Mesenchymal stem cell (in vitro differentiated cells and primary cell): ENCODE data around the gene CEPT1.

Source experiments
- DNase-seq: peaks from one replicate; pipeline ENCODE4 v3.0.0-alpha.2; 2013
- H2AFZ ChIP-seq: one replicate; pipeline ENCODE4 v1.6.1; 2013; ENCODE audit warnings: low read depth, mild to moderate bottlenecking, control low read depth, inconsistent platforms, low read length, moderate library complexity
- H2AK5ac ChIP-seq: 2 replicates; pipeline ENCODE4 v1.6.1; 2013; ENCODE audit warnings: low read length, moderate library complexity, mild to moderate bottlenecking, inconsistent platforms; ENCODE audit not compliant: severe bottlenecking
- H2BK120ac ChIP-seq: one replicate; pipeline ENCODE4 v1.6.1; 2013; ENCODE audit warnings: low read depth, mild to moderate bottlenecking, inconsistent platforms, low read length, moderate library complexity
- H2BK12ac ChIP-seq, 2 experiments: one replicate each; pipeline ENCODE4 v1.6.1; 2013; ENCODE audit warnings: inconsistent platforms in 2 of 2, low read length in 2 of 2, mild to moderate bottlenecking in 2 of 2, moderate library complexity in 2 of 2, control low read depth in 1 of 2
- H2BK15ac ChIP-seq: one replicate; pipeline ENCODE4 v1.6.1; 2013; ENCODE audit warnings: mild to moderate bottlenecking, low read depth, inconsistent platforms; ENCODE audit not compliant: poor library complexity, severe bottlenecking
- H2BK5ac ChIP-seq: 2 replicates; pipeline ENCODE4 v1.6.1; 2013; ENCODE audit warnings: low read depth, mild to moderate bottlenecking, low read length, control low read depth, inconsistent platforms; ENCODE audit not compliant: poor library complexity, severe bottlenecking
- H3K14ac ChIP-seq, 2 experiments: one replicate each; pipeline ENCODE4 v1.6.1; 2013; ENCODE audit warnings: inconsistent platforms in 2 of 2, low read length in 2 of 2, control low read depth in 1 of 2, mild to moderate bottlenecking in 1 of 2, moderate library complexity in 1 of 2
- H3K18ac ChIP-seq, 2 experiments: one replicate each; pipeline ENCODE4 v1.6.1; 2013; ENCODE audit warnings: inconsistent platforms in 2 of 2, low read length in 2 of 2, control low read depth in 1 of 2, low read depth in 1 of 2, mild to moderate bottlenecking in 1 of 2
- H3K23ac ChIP-seq, 2 experiments: one replicate each; pipeline ENCODE4 v1.6.1; 2013; ENCODE audit warnings: inconsistent platforms in 2 of 2, low read length in 2 of 2, mild to moderate bottlenecking in 2 of 2, moderate library complexity in 2 of 2, control low read depth in 1 of 2
- H3K27ac ChIP-seq: 2 replicates; pipeline ENCODE4 v1.5.1; 2013; ENCODE audit warnings: mild to moderate bottlenecking, moderate library complexity, low read length, control low read depth, inconsistent platforms; ENCODE audit not compliant: poor library complexity, severe bottlenecking
- H3K27me3 ChIP-seq, 2 experiments: 2 replicates each; pipeline versions ENCODE4 v1.6.1 to v1.7.0; 2013; ENCODE audit warnings: low read length in 2 of 2, mild to moderate bottlenecking in 2 of 2, moderate library complexity in 2 of 2, control low read depth in 1 of 2, inconsistent platforms in 1 of 2; ENCODE audit not compliant: control insufficient read depth in 1 of 2, insufficient read depth in 1 of 2
- H3K36me3 ChIP-seq, 2 experiments: 2 replicates each; pipeline versions ENCODE4 v1.6.1 to v1.7.0; 2013; ENCODE audit warnings: low read length in 2 of 2, control low read depth in 1 of 2, inconsistent platforms in 1 of 2, low read depth in 1 of 2, mild to moderate bottlenecking in 1 of 2; ENCODE audit not compliant: insufficient read depth in 2 of 2, control insufficient read depth in 1 of 2
- H3K4ac ChIP-seq, 2 experiments: one replicate each; pipeline ENCODE4 v1.6.1; 2013; ENCODE audit warnings: inconsistent platforms in 2 of 2, low read length in 2 of 2, mild to moderate bottlenecking in 2 of 2, moderate library complexity in 2 of 2, control low read depth in 1 of 2, low read depth in 1 of 2
- H3K4me1 ChIP-seq: 2 replicates; pipeline ENCODE4 v1.6.1; 2013; ENCODE audit warnings: low read depth, low read length, control low read depth; ENCODE audit not compliant: control insufficient read depth, insufficient read depth
- H3K4me2 ChIP-seq: 2 replicates; pipeline ENCODE4 v1.6.1; 2013; ENCODE audit warnings: low read length, mild to moderate bottlenecking, inconsistent platforms; ENCODE audit not compliant: poor library complexity, severe bottlenecking
- H3K4me3 ChIP-seq, 2 experiments: 2 replicates each; pipeline versions ENCODE4 v1.5.1 to v1.7.0; 2013; ENCODE audit warnings: low read length in 2 of 2, mild to moderate bottlenecking in 2 of 2, control low read depth in 1 of 2, low read depth in 1 of 2; ENCODE audit not compliant: insufficient read depth in 1 of 2
- H3K79me1 ChIP-seq: replicated peaks from 2 replicates; pipeline ENCODE4 v1.6.1; 2013; ENCODE audit warnings: mild to moderate bottlenecking, control low read depth, low read length, inconsistent platforms; ENCODE audit not compliant: poor library complexity, severe bottlenecking
- H3K9ac ChIP-seq: 2 replicates; pipeline ENCODE4 v1.7.0; 2013; ENCODE audit warnings: mild to moderate bottlenecking, low read length, moderate library complexity
- H3K9me3 ChIP-seq: 2 replicates; pipeline ENCODE4 v1.7.0; 2013; ENCODE audit warnings: mild to moderate bottlenecking, low read length; ENCODE audit not compliant: control insufficient read depth
- H4K8ac ChIP-seq: one replicate; pipeline ENCODE4 v1.6.1; 2013; ENCODE audit warnings: inconsistent platforms, mild to moderate bottlenecking, low read length, moderate library complexity
- H4K91ac ChIP-seq: one replicate; pipeline ENCODE4 v1.6.1; 2013; ENCODE audit warnings: mild to moderate bottlenecking, low read length, inconsistent platforms
- WGBS: methylation state at CpG from one replicate; pipeline ENCODE4 v1.1.7; 2013; ENCODE audit warnings: mixed read lengths; 5-methylcytosine and 5-hydroxymethylcytosine counted together

The CEPT1 gene

DNA sequence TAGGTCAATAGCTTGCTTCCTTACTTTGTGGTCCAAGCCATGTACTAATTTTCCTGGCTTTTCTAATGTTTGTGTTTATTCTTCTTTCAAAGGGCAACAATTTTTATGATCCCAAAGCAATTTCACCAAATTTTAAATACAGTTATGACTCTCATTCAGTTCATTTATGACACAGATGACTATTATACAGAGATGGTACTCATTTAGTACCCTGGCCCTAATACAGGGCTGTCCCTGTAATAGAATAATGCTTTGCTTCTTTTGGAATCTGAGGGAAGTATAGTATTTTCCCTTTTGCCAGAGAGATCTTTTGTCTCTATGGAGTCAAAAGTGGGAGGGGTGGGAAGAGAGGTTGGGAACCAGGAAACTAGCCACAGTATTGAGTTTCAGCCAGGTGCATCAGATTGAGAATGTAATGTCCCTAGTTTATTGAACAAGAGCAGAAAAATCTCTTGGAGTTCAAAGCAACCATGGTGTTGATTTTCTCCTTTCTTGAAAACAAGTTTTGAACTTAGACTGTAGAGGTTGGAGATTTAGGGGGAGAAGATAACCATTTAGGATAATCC is 40.0 kb downstream of the CEPT1 start:
- no peak overlapping the region for H2BK5ac ChIP-seq
- H3K14ac ChIP-seq, result no peak overlapping the region
- H3K4ac ChIP-seq, result no peak overlapping the region
- H2BK120ac ChIP-seq, result no peak overlapping the region
- DNase-seq, result no peak
- H3K36me3 ChIP-seq, result peaks cover 3 to 78% of the 10 kb centered on the region in 2 experiments
- H3K27me3 ChIP-seq, result no peaks in the 10 kb centered on the region
- no peaks in the 10 kb centered on the region for H3K4me1 ChIP-seq
- H3K4me3 ChIP-seq, result no peak overlapping the region
- no peak overlapping the region for H3K4me2 ChIP-seq
- no peak overlapping the region for H4K91ac ChIP-seq
- H3K18ac ChIP-seq, result no peak overlapping the region
- H3K9ac ChIP-seq, result no peak overlapping the region
- H3K23ac ChIP-seq, result no peak overlapping the region
- no peak overlapping the region for H3K27ac ChIP-seq
- H3K9me3 ChIP-seq, result no peaks in the 10 kb centered on the region
- H4K8ac ChIP-seq, result no peak overlapping the region
- no peak overlapping the region for H2BK15ac ChIP-seq
- peaks cover 4% of the 10 kb centered on the region for H3K79me1 ChIP-seq
- no peak overlapping the region for H2AK5ac ChIP-seq
- no peak overlapping the region for H2AFZ ChIP-seq
- no peak overlapping the region for H2BK12ac ChIP-seq

- Histone ChIP-seq H3K18ac (no peak overlapping the region), H4K8ac (no peak overlapping the region), H3K27me3 (no peaks in the 10 kb centered on the region), H3K79me1 (peaks cover 3% of the 10 kb centered on the region), H2BK12ac (no peak overlapping the region), H3K27ac (no peak overlapping the region), H3K4me1 (no peaks in the 10 kb centered on the region), H3K9me3 (no peaks in the 10 kb centered on the region), H3K4me3 (no peak overlapping the region), H3K14ac (no peak overlapping the region), H3K36me3 (peaks cover 4 to 78% of the 10 kb centered on the region in 2 experiments), H2BK15ac (no peak overlapping the region), H3K9ac (no peak overlapping the region), H3K23ac (no peak overlapping the region), H2BK120ac (no peak overlapping the region), H3K4me2 (no peak overlapping the region), H2BK5ac (no peak overlapping the region), H4K91ac (no peak overlapping the region), H2AFZ (no peak overlapping the region), H2AK5ac (no peak overlapping the region), H3K4ac (no peak overlapping the region)
- no peak for DNase-seq
- WGBS, result no CpG with 5 or more reads among the region's 2 CpGs
Measured at GRCh38 chr1:111182052-111182451, 42.0 kb downstream of the CEPT1 start.

DNA sequence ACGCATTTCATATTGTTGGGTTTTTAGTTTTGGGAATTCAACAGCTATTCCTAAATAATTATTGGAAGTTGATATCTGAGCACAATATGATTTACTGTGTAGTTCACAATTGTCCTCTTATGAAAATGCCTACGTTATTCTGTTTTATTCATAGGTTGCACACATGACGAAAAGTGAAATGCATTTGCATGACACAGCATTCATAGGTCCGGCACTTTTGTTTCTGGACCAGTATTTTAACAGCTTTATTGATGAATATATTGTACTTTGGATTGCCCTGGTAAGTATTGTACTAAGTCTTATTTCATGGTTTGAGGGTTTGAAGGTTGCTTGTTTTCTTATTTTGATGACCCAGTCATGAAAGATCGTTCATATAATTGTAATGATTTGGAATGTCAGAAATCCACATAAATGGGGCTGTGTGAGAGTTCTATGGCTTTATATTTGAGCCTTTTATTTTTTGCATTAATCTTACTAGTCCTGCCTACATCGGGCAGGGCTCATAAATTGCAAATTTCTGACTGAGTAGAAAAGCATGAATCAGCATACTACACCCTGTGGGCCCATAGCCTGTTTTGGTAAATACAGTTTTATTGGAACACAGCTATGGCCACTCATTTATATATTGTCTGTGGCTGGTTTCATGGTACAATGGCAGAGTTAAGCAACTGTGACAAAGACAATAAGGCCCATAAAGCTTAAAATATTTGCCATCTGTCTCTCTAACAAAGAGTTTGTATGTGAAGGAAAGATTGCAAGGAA is 43.5 kb downstream of the CEPT1 start:
- Histone ChIP-seq H3K9ac (no peak overlapping the region), H2AK5ac (no peak overlapping the region), H3K4me1 (no peaks in the 10 kb centered on the region), H3K36me3 (peaks cover 12 to 79% of the 10 kb centered on the region in 2 experiments), H4K8ac (no peak overlapping the region), H3K18ac (no peak overlapping the region), H3K4ac (no peak overlapping the region), H3K27ac (no peak overlapping the region), H3K9me3 (no peaks in the 10 kb centered on the region), H3K23ac (no peak overlapping the region), H3K4me3 (no peak overlapping the region), H2BK120ac (no peak overlapping the region), H3K79me1 (peaks cover 1% of the 10 kb centered on the region), H3K27me3 (no peaks in the 10 kb centered on the region), H2AFZ (no peak overlapping the region), H2BK5ac (no peak overlapping the region), H2BK15ac (no peak overlapping the region), H4K91ac (no peak overlapping the region), H3K14ac (no peak overlapping the region), H2BK12ac (no peak overlapping the region), H3K4me2 (no peak overlapping the region)
- no peak for DNase-seq
- over 99% methylated on average over 5 of the region's 6 CpGs for WGBS

DNA sequence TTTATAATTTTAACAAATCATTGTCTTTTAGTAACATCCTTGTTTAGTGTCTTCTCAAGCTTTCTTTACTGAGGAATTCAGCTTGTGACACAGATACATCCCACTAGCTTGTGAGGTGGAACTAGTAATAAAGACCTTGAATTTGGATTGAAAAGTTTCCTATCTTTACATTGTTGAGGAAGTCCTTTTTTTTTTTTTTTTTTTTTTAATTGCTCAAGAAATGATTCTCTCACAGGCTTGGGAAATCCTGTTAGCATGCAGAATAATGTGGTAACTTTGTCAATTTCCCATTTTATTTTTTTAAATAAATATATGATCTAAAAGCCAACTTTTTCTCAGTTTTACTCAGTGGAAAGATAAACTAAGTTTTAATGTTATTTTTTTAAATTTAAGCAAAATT is 44.6 kb downstream of the CEPT1 start:
- H3K4me1 ChIP-seq, result no peaks in the 10 kb centered on the region
- no peak overlapping the region for H3K4me2 ChIP-seq
- H3K79me1 ChIP-seq, result peaks cover 1% of the 10 kb centered on the region
- no peaks in the 10 kb centered on the region for H3K27me3 ChIP-seq
- H4K91ac ChIP-seq, result no peak overlapping the region
- no peak overlapping the region for H3K18ac ChIP-seq
- no peak overlapping the region for H2AFZ ChIP-seq
- no peaks in the 10 kb centered on the region for H3K9me3 ChIP-seq
- no peak for DNase-seq
- no peak overlapping the region for H2BK5ac ChIP-seq
- H2BK120ac ChIP-seq, result no peak overlapping the region
- no peak overlapping the region for H2BK12ac ChIP-seq
- no peak overlapping the region for H2BK15ac ChIP-seq
- peaks cover 14 to 77% of the 10 kb centered on the region in 2 experiments for H3K36me3 ChIP-seq
- no peak overlapping the region for H2AK5ac ChIP-seq
- no peak overlapping the region for H3K4ac ChIP-seq
- H3K23ac ChIP-seq, result no peak overlapping the region
- no peak overlapping the region for H3K14ac ChIP-seq
- H3K9ac ChIP-seq, result no peak overlapping the region
- no peak overlapping the region for H4K8ac ChIP-seq
- H3K4me3 ChIP-seq, result no peak overlapping the region
- H3K27ac ChIP-seq, result no peak overlapping the region
